ENCODE data around the gene SLC13A2.

SLC13A2 gene

GRCh38 chr17:28488533-28489276 lies 15.3 kb downstream of the SLC13A2 start:
- no peak overlapping the region for H3K27ac ChIP-seq
- no peak overlapping the region for H3K4me2 ChIP-seq
- no peaks in the 10 kb centered on the region for H3K4me1 ChIP-seq (ENCODE audit: low read depth, poor library complexity, severe bottlenecking)
- H4K20me1 ChIP-seq (ENCODE audit: insufficient read depth): no peaks in the 10 kb centered on the region
- no peak overlapping the region for H2AFZ ChIP-seq (ENCODE audit: low read depth)
- no peak for TF ChIP-seq CTCF (conservative IDR thresholded peaks at IDR 0.05; ENCODE audit: low read depth, low read length)
- no peak overlapping the region for H3K4me3 ChIP-seq (IDR thresholded peaks at IDR 0.05; ENCODE audit: insufficient read depth, low read depth, low read length)
- H3K27me3 ChIP-seq (ENCODE audit: insufficient read depth, low read depth): peaks cover 19% of the 10 kb centered on the region
- no peak overlapping the region for H3K9ac ChIP-seq
- no peaks in the 10 kb centered on the region for H3K79me2 ChIP-seq (ENCODE audit: insufficient read depth, low read depth)
- no peaks in the 10 kb centered on the region for H3K36me3 ChIP-seq (ENCODE audit: insufficient read depth)

GRCh38 chr17:28491286-28491685 lies 17.8 kb downstream of the SLC13A2 start:
- Histone ChIP-seq H4K20me1 (ENCODE audit: insufficient read depth) (no peaks in the 10 kb centered on the region), H3K79me2 (ENCODE audit: insufficient read depth, low read depth) (no peaks in the 10 kb centered on the region), H3K4me2 (no peak overlapping the region), H2AFZ (ENCODE audit: low read depth) (no peak overlapping the region), H3K36me3 (ENCODE audit: insufficient read depth) (no peaks in the 10 kb centered on the region), H3K27ac (no peak overlapping the region), H3K4me3 (IDR thresholded peaks at IDR 0.05; ENCODE audit: insufficient read depth, low read depth, low read length) (no peak overlapping the region), H3K9ac (no peak overlapping the region), H3K27me3 (ENCODE audit: insufficient read depth, low read depth) (peaks cover 19% of the 10 kb centered on the region), H3K4me1 (ENCODE audit: low read depth, poor library complexity, severe bottlenecking) (peaks cover under 1% of the 10 kb centered on the region)
- TF ChIP-seq CTCF (conservative IDR thresholded peaks at IDR 0.05; ENCODE audit: low read depth, low read length): no peak

- Histone ChIP-seq H3K79me2 (ENCODE audit: insufficient read depth, low read depth) (no peaks in the 10 kb centered on the region), H3K9ac (no peak overlapping the region), H3K4me2 (no peak overlapping the region), H3K27ac (no peak overlapping the region), H4K20me1 (ENCODE audit: insufficient read depth) (no peaks in the 10 kb centered on the region), H3K4me3 (IDR thresholded peaks at IDR 0.05; ENCODE audit: insufficient read depth, low read depth, low read length) (no peak overlapping the region), H2AFZ (ENCODE audit: low read depth) (no peak overlapping the region), H3K4me1 (ENCODE audit: low read depth, poor library complexity, severe bottlenecking) (peaks cover 4% of the 10 kb centered on the region), H3K36me3 (ENCODE audit: insufficient read depth) (no peaks in the 10 kb centered on the region), H3K27me3 (ENCODE audit: insufficient read depth, low read depth) (peaks cover 19% of the 10 kb centered on the region)
- no peak for TF ChIP-seq CTCF (conservative IDR thresholded peaks at IDR 0.05; ENCODE audit: low read depth, low read length)
Measured at GRCh38 chr17:28491860-28492259, 18.4 kb downstream of the SLC13A2 start.

GRCh38 chr17:28492352-28493310 lies 19.2 kb downstream of the SLC13A2 start:
- H3K4me1 ChIP-seq (ENCODE audit: low read depth, poor library complexity, severe bottlenecking): peaks cover 4% of the 10 kb centered on the region
- H3K4me2 ChIP-seq: no peak overlapping the region
- H3K9ac ChIP-seq: no peak overlapping the region
- H4K20me1 ChIP-seq (ENCODE audit: insufficient read depth): no peaks in the 10 kb centered on the region
- H3K27me3 ChIP-seq (ENCODE audit: insufficient read depth, low read depth): peaks cover 19% of the 10 kb centered on the region
- H2AFZ ChIP-seq (ENCODE audit: low read depth): no peak overlapping the region
- no peak overlapping the region for H3K4me3 ChIP-seq (IDR thresholded peaks at IDR 0.05; ENCODE audit: insufficient read depth, low read depth, low read length)
- no peaks in the 10 kb centered on the region for H3K79me2 ChIP-seq (ENCODE audit: insufficient read depth, low read depth)
- no peak for TF ChIP-seq CTCF (conservative IDR thresholded peaks at IDR 0.05; ENCODE audit: low read depth, low read length)
- no peaks in the 10 kb centered on the region for H3K36me3 ChIP-seq (ENCODE audit: insufficient read depth)
- H3K27ac ChIP-seq: no peak overlapping the region
